GM19328 (cell line): ENCODE data around the gene CYREN.
A peak's percentile ranks its signal among the peaks of the same experiment; 100 is the strongest.

Experiments
- ATAC-seq: cut with Tn5 transposase; IDR thresholded peaks from one replicate; pipeline ENCODE4 v1.9.1; 2021; ENCODE audit warnings: mild to moderate bottlenecking, moderate library complexity; ENCODE audit not compliant: unreplicated experiment

The CYREN gene

DNA sequence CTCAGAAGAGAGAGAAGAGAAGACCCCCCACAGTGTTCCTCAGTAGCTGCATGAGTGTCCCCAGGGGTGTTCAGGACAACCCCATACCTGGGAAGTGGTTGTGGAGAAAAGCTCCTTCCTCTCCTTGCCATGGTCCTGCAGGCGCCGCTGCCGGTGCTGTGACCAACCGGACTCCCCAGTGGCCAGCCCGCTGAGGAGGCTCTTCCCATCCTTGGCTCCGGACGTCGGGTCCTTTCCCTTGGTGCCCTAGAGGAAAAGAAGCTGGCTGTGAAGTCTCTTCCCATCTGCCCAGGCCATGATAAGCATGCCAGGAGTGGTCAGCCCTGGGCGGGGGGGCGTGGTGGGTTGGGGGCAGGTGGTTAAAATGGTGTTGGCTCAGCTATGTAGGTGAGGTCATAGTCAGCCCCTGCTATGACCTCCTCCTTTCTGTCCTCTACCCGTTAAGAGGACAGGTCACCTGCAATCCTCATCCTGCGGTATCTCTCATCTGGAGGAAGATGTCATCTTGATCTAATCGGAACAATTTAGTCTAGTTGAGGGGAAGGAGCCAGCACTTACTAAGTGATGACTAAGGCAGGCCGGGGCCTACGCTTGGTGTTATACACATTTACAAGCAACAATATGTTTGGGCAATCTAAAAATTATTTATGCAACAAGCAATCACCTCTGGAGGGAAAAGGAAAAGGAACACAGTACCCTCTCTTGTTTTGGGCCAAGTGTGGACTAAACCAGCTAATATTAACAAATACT is 27.6 kb upstream of the CYREN start:
- no peak for ATAC-seq

DNA sequence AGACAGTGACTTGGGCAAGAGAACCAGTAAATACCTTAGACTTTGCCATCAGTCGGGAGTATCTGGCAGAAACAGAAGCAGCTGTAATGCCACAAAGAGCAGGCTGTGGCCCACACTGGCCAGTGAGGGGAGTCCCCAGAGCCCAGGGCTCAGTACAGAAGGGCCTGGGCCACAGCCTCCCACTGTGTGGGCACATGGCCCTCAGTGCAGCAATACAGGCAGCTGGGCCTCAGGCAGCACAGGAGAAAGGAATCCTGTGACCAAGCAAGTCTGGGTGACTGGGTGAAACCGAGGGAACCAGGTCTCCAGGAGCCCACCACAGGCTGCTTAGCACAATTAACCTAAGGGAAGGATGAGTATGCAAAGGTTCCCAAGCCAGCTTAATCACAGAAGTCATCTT is 26.8 kb upstream of the CYREN start:
- ATAC-seq = no peak

DNA sequence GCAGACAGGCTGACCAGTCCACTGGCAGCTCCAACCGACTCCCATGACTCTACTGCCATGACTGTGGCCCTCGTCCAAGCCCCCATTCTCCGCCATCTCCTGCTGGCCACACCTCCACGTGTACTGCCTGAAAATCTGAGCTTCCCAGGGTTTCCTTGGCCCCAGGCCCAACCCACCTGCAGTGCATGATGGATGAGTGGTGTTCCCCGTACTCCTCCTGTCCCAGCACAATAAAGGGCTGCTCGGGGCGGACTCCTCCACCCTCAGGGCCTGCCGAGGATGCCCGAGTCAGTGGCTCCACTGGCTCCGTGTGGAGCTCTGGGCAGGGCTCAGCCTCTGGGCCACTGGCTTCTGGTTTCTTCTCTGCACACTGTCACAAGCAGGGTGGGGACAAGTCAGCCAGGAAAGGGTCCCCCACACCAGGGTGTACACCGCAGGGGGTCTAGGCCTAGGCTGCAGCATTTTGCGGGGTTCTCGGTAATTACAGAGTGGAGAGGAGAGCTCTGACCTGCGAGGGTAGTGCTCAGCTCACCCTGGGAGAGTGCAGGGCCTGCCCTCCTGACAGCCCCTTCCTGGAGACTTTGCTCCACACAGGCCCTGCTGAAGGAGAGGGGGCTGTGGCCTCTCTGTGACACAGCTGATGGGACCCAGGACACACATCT is 25.6 kb upstream of the CYREN start:
- no peak for ATAC-seq

DNA sequence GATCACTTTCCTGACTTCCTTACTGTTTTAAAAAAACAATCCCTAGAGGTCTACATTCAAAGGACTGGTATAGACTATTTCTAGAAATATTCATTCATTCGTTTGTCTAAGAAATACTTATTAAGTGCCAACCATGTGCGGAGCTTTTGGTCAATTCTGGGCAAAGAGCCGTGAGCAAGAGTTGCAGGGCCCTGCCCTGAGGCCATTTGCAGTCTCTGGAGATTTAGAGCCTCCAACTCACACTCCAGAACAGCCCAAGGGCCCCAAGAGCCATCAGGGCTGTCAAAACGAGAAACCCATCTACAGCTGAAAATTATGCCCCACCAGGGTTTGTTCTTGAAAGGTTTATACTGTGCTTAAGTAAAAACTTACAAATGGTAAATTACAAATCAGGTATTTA is 24.6 kb upstream of the CYREN start:
- no peak for ATAC-seq

DNA sequence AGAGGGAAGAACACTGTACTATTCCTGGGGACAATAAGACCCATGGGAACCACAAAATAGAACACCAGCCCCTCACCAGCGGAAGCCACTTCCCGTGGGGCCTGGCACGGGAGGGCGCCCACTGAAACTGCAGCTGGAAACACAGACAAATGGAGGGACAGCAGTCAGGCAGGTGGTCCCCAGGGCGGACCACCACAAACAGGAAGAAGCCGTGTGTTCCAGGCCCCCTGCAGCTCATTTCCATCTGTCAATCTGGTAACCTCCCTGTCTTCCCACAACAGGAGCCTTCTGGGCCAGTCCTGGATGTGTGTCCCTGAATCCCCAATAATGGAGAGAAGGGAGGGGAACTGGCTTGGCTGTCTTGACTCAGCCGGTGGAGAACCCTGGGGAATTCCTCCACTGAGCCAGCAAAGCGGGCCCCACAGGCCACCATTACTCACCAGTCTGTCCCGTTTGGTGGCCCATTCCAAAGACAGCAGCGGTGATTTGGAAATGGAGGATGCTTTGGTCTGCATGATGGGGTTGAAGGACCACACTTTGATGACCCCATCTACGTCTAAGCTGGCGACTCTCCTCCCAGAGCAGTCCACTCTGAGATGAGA is 24.1 kb upstream of the CYREN start:
- no peak for ATAC-seq

DNA sequence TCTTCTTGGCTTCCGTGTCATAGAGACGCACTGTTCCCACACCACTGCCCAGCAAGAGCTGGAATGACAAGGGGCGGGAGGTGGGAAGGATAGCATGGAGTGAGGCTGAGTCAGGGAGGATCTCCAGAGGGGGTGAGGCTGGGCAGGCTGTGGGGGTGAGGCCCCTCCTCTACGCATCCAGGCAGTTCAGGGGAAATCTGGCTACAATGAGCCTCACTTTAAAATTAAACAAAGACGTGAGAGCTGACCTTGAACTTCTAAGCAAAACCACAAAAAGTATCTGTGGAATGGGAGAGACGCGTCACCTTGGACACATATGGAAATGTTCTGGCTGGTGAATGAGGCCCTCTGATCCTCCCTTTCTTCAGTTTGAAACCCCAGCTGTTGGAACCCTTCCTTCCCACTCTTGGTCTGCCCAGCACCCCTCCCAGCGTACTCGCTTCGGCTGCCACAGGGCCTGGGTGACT is 23.1 kb upstream of the CYREN start:
- ATAC-seq = no peak

DNA sequence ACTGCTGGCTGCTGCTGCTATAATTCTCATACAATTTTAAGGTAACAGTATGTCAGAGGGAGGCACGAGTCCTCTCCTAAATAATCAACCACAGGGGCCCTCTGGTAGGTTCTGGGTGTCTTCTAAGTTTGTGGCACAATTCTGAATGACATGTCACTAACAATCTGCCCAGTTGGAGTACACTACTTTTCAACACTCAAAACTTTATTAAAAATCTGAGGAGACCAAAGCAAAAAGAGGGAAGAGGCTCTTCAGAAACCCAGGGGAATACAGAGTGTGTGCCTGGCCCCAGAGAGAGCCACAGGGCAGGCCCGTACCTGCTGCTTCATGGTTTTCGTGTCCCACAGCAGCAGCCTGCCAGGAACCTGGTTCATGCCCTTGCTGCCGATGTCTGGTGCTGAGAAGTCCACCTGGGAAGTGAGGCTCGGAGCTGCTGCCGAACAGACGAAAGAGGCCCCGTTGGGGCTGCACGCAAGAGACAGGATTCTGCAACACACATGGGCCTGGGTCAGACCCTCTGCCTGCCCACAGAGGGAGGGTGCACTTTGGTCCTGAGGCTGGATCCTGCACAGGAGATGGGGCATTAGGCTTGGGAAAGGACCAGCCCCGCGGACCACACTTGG is 22.5 kb upstream of the CYREN start:
- no peak for ATAC-seq

DNA sequence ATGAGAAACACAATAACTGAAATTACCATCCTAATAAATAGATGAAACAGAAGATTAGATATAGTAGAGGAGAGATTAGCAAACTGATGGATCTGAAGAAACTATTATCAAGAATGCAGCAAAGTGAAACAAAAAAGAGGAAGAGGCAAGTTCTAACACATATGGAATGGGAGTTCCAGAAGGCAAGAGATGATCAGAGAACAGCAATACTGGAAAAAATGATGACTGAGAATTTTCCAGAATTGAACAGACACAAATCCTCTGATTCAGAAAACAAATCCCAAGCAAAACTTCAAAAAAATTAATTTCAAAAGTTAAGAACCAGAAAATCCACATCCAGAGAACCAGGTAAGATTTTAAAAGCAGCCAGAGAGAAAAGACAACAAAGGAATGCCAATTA is 20.2 kb upstream of the CYREN start:
- no peak for ATAC-seq

DNA sequence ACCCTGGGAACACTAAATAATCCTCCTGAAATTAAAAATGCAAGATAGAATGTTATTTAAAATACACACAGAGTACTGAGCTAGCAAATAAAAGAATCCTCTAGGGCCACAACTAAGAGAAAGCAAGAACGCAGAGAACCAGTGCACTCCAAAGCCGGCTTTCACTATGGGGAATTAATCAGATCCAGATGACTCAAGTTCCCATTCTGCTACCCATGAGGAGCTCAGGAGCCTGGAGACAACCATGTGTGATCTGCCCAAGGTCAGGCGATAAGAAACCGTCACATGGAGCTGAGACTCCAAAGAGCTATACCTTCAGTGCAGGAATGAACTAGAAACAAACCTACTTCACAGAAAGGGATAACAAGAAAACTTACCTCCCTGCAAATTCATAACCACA is 19.5 kb upstream of the CYREN start:
- no peak for ATAC-seq

DNA sequence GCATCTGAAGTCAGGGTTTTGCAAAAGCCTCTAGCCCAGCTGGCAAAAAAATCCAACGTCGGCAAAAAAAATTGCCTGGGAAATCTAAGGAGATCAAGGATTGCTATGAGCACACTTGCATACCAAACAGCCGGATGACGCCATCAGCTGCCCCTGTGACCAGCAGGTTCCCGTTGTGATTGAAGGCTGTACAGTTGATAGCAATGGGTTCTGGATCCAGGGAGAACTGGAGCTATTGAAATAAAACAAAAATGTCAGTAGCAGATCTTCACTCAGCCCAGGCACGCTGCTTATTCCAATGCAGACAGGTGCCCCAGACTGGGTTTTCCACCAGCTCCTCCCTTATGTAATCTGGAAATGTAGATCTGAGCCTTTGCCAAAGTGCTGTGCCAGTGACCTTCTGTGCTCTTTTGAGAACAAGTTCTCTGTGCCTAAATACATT is 18.7 kb upstream of the CYREN start:
- no peak for ATAC-seq

DNA sequence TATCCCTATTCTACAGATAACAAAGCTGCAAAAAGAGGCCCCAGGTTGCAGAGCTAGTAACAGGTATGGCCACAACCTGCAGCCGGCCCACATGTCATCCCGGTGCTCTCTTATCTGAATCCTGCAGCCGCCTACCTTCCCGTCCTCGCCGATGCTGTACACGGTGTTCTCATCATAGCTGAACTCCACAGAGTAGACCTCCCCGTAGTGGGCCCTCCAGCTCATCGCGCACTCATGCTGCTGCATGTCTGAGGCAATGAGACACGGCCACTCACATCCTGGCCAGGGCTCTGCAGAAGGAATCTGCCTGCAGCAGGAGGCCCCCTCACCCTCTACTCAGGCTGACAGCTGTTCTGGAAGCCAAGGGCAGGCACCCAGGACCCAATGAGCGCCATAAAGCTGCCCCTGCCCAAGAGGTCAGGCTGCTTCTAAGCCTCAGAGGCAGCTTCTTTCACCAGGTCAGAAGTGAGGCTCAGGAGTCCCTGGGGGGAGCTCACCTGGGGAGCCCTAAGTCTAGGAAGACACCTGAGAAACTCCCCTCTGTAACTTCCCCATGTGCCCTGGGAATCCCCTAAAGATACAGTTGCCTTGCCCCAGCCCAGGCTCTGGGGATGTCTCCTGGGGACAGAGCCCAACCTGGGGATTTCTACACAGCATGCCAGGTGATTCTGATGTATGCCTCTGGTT is 17.9 kb upstream of the CYREN start:
- no peak for ATAC-seq

DNA sequence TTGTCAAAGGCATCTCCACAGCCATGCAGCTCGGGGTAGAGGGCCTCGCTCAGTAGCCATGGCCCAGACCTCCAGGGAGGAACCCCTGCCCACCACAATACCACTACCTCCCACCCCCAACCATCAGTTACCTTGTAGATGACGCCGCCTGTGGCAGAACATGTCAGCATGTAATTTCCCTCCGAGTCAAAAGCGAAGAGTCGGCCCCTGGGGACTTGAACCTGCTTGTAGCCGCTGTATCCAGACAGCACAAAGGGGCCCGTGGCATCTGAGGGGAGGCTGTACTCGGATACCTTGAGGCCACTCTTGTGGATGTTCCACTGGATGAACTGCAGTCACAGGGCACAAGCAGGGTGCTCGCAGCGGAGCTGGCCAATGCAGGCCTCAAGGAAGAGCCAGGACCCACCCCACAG is 16.3 kb upstream of the CYREN start:
- peak; percentile 68 for ATAC-seq

DNA sequence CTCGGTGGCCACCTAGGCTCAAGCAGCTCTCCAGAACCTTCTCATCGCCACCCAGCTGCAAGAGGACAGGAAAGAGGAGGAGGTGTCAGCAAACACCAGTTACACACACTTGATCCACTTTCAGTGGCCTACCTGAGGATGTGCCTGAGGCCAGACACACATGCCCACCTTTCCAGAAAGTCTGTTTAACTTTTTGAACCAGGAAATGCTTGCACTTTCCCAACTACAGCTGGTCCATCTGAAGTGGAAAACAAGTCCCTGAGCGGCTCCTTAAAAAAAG is 15.7 kb upstream of the CYREN start:
- no peak for ATAC-seq

DNA sequence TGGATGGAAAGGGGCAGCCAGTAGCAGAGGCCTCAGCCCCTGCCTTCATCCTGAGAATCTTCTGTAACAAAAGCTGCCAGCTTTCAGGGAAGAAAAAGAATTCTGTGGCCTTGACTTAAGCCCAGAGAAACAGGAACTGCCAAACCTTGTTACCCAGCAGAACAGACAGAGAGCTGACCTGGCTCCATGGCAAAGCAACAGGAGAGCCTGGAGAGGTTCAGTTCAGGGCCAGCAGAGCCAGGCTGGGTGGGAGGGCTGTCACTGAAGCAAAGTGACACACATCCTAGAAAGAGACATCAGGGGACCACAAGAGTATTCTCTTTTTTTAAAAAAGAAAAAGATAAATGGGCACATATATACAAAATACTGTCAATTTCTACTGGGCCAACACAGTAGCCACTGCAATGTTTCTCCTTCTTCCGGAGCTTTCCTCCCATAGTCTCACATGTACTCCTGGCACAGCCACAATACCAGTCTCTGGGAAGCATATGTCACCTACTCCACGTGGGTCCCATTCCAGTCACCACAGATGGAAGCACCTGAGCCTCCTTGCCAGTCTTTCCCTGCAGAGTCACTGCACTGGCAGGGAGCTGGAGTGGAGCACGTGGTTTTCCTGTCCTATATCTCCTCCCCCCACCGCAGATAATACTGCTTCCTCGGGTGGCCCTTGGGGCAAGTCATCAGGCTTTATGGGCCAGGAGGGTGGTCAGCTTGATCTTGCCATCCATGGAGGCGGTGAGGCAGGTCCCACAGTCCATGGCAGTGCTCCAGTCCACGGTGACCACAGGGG is 15.2 kb upstream of the CYREN start:
- ATAC-seq = no peak

DNA sequence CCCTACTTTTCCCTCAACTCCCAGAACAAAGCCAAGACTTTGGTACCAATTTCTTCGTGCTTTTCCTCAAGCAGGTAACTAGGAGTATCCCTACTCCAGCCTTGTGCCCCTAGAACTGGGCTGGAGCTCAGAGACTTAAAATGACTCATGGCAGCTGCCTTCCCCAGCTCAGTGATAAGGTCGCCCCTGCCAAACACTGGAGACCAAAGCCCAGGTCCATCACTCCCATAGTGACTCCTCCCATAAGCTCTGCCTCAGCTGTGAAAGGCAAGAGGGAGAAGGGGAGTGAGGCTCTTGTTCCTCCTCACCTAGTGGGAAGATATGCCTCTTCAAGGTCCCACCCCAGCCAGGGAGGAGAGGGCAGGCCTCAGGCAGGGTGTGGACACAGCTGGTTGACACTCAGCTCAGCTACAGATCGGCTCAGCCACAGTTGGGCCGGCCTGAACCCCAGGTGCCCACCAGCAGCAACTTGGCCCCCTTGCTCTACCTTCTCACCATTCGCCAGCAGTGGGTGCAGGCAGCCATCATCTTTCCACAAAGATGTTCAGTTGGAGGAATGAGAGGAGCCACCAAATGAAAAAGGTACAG is 13.8 kb upstream of the CYREN start:
- ATAC-seq = no peak

DNA sequence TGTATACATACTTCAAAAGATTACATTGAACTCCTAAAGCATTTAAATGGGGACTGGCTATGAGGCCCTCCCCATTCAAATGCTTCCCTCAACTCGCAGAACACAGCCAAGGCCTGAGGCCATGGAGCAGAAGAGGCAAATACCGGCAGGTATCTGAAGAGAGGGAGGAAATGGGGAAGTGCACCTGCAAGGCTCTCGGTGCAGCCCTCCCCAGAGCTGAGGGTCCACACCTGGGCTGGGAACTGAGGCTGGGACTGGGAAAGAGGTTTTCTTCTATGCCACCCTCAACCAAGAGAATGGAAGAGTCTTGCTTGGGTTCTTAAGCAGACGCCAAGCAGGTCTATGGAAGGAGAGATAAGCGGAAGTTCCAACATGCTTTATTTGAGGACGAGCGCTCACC is 13.0 kb upstream of the CYREN start:
- ATAC-seq = no peak

DNA sequence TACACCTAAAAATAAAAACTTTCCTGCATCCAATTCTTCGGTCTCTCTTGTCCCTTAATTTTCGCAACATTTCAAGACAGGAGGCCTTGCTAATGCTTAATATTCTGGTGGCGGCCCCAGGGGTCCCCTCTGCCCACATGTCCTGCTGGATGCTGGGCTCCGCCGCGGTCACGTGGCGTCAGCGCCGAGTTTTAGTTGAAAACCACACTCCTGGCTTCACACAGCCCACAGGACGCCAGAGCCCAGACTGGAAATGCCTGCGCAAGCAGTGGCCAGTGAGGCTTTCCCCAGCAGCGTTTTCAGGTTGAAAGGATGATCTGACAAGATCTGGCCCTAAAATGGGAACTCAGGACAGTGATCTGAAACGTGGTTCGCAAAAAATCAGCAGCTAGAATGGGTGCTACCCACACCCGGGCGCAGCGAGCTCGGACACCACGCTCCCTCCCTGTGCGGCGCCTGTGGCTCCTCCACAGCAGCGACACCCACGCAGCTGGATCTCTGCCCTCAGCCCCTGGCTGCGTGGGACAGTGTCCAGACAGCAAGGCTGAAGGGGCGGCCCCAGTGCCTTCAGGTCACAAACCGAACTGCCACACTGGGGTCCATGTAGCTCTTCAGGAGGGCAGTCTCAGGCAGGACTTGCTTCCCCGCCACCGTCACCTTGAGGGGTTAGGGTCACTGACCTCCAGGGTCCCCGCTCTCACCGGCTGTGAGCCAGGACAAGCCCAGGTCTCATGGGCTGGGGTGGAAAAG is 11.6 kb upstream of the CYREN start:
- no peak for ATAC-seq

DNA sequence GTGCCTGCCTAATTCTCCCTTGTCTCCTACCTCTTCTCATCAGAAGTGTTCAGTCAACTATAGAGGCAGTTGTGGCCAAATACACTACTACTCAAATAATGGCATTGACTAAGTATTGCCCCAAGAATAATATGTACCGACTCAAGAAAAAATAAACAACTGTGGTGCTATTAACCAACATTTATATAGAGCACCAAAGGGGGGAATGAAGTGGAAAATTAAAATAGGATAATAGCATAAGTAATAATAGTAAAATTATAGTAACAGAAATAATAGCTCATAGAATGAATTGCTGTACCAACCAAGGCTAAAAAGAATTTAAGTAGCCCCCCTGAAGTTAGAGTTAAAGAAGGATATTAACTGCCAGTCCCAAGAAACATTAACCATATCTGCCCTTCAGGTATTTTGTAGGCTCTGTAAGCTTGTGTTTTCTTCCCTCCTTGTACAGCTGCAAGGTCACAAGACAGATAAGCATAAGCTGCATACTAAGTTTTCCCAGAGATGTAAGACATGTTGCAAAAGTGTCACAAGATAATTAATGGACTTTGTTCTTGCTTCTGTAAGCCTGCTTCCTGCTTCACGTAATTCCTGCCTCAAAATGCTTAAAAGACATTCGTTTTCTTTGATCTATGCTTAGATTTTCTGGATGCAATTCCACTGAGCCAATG is 10.9 kb upstream of the CYREN start:
- ATAC-seq = no peak

DNA sequence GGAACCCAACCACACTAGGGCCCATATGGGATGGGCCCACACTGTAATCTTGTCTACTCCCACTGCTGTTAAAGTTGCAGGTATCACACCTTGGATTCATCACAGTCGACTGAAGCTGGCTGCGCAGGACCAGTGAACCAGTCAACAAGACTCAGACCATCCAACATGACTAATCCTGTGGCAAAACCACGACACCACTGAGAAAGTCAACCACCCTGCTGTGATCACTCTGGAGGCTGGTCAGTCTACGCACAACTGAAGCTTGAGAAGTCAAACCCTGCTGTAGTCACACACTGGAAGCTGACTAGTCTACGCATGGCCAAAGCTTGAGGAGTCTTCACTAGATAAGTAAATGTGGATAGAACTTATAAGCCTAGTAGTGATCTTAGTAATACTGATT is 9.6 kb upstream of the CYREN start:
- no peak for ATAC-seq
